TTC549 (cell line): ENCODE results near the gene ZSCAN5B.
A peak's percentile ranks its signal among the peaks of the same experiment; 100 is the strongest.
"Not testable (repeated sequence)": the region's sequence is repeated elsewhere in the genome, so short reads cannot be mapped to it uniquely, and the experiment has no call there.

Source experiments
- FAIRE-seq: peaks from 2 replicates; lab custom pipeline; 2012; peaks lifted over from hg19 to GRCh38; lab: Jason Lieb, UNC

ZSCAN5B gene

GRCh38 chr19:56197646-56198045 is at the start of gene ZSCAN5B:
TSS of gene ZSCAN5B (minus strand) at chr19:56197783. CDS start at chr19:56193052, 4,731 bp downstream.
- not testable (repeated sequence) for FAIRE-seq

- not testable (repeated sequence) for FAIRE-seq
Observed at GRCh38 chr19:56245764-56246163, 48.2 kb upstream of the ZSCAN5B start.

GRCh38 chr19:56245121-56245740 is 47.6 kb upstream of the ZSCAN5B start:
- FAIRE-seq: no peak

GRCh38 chr19:56223481-56223880 is 25.9 kb upstream of the ZSCAN5B start:
- no peak for FAIRE-seq

GRCh38 chr19:56222901-56223300 is 25.3 kb upstream of the ZSCAN5B start:
- no peak for FAIRE-seq

- FAIRE-seq: no peak
Observed at GRCh38 chr19:56221851-56222250, 24.3 kb upstream of the ZSCAN5B start.

GRCh38 chr19:56221442-56221841 is 23.9 kb upstream of the ZSCAN5B start:
- FAIRE-seq: peak; percentile 11

GRCh38 chr19:56218961-56219360 is 21.4 kb upstream of the ZSCAN5B start:
- no peak for FAIRE-seq

- no peak for FAIRE-seq
Observed at GRCh38 chr19:56217039-56217949, 19.7 kb upstream of the ZSCAN5B start.

- FAIRE-seq: no peak
Observed at GRCh38 chr19:56211718-56212117, 14.1 kb upstream of the ZSCAN5B start.

- not testable (repeated sequence) for FAIRE-seq
Observed at GRCh38 chr19:56210036-56210435, 12.5 kb upstream of the ZSCAN5B start.

GRCh38 chr19:56209091-56209490 is 11.5 kb upstream of the ZSCAN5B start:
- no peak for FAIRE-seq

- not testable (repeated sequence) for FAIRE-seq
Observed at GRCh38 chr19:56207581-56207980, 10.0 kb upstream of the ZSCAN5B start.

GRCh38 chr19:56201973-56202372 is 4.4 kb upstream of the ZSCAN5B start, which contains the start of gene ZSCAN5C:
TSS of gene ZSCAN5C (plus strand) at chr19:56202273. CDS start at chr19:56205914, 3,641 bp downstream.
- FAIRE-seq: no peak

GRCh38 chr19:56199687-56200086 is 2.1 kb upstream of the ZSCAN5B start:
- no peak for FAIRE-seq

GRCh38 chr19:56193981-56194640 is 3.5 kb downstream of the ZSCAN5B start:
- no peak for FAIRE-seq

- FAIRE-seq: no peak
Observed at GRCh38 chr19:56191711-56192110, 5.9 kb downstream of the ZSCAN5B start.

GRCh38 chr19:56191115-56191514 is 6.5 kb downstream of the ZSCAN5B start:
- no peak for FAIRE-seq

- no peak for FAIRE-seq
Observed at GRCh38 chr19:56189785-56190184, 7.8 kb downstream of the ZSCAN5B start.

- no peak for FAIRE-seq
Observed at GRCh38 chr19:56177564-56178243, 19.9 kb downstream of the ZSCAN5B start.

- no peak for FAIRE-seq
Observed at GRCh38 chr19:56176881-56177280, 20.7 kb downstream of the ZSCAN5B start.

GRCh38 chr19:56176310-56176709 is 21.3 kb downstream of the ZSCAN5B start:
- FAIRE-seq: not testable (repeated sequence)
